GM18868 (cell line): ENCODE results near the gene CRTC1.
"Not testable (repeated sequence)": the region's sequence is repeated elsewhere in the genome, so short reads cannot be mapped to it uniquely, and the experiment has no call there.

Experiments
- ATAC-seq: cut with Tn5 transposase; IDR thresholded peaks from one replicate; pipeline ENCODE4 v1.9.1; 2021; ENCODE audit warnings: mild to moderate bottlenecking, moderate library complexity; ENCODE audit not compliant: unreplicated experiment

CRTC1 gene

DNA sequence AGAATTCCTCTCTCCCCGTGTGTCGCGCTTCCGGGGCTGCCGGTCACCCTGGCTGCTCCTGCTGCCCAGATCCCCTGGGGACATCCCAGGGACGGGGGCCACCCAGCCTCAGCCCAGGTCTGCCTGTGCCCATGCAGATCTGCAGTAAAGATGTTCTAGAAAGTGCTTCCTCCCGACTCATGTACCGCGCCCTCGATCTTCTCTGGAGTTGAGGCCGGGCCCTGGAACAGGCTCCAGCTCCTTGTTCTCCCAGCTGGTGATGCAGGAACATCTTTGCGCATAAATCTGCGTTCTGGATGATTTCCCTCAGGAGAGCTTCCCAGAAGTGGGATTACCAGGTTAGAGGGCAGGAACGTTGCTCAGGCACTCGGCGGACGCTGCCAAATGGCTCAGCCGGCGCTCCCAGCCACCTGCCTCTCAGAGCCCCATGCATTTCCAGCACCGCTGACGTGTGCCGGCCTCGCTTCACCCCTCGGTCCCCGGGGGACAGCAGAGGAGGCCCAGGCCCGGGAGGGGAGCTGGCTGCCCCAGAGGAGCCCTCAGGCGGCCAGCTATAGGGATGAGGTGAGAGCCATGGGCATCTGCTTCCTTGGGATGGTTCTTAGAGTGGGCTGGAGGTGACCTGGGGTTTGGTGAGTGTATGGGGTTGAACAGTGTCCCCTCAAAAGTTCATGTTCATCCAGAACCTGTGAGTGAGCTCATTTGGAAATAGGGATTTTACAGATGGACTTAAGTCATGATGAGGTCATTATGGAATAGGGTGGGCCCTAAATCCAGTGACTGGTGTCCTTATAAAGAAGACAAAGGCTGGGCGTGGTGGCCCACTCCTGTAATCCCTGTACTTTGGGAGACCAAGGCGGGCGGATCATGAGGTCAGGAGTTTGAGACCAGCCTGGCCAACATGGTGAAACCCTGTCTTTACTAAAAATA lies 42.6 kb downstream of the CRTC1 start:
- no peak for ATAC-seq

DNA sequence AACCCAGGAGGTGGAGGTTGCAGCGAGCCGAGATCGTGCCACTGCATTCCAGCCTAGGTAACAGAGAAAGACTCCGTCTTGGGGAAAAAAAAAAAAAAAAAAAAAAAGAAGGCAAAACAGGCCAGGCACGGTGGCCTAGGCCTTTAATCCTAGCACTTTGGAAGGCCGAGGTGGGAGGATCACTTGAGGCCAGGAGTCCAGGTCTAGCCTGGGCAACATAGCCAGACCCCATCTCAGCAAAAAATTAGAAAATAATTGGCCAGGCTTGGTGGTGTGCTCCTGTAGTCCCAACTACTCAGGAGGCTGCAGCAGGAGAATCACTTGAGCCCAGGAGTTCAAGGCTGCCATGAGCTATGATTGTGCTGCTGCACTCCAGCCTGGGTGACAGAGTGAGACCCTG lies 43.4 kb downstream of the CRTC1 start:
- ATAC-seq, result no peak

DNA sequence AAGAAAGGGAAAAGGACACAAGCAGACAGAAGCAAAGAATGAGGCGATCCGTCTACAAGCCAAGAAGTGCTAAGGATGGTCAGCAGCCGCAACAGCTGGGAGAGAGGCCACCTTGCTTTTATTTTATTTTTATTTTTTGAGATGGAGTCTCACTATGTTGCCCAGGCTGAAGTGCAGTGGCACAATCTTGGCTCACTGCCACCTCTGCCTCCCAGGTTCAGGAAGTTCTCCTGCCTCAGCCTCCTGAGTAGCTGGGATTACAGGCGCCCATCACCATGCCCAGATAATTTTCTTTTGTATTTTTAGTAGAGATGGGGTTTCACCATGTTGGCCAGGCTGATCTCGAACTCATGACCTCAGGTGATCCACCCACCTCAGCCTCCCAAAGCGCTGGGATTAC lies 44.1 kb downstream of the CRTC1 start:
- not testable (repeated sequence) for ATAC-seq

DNA sequence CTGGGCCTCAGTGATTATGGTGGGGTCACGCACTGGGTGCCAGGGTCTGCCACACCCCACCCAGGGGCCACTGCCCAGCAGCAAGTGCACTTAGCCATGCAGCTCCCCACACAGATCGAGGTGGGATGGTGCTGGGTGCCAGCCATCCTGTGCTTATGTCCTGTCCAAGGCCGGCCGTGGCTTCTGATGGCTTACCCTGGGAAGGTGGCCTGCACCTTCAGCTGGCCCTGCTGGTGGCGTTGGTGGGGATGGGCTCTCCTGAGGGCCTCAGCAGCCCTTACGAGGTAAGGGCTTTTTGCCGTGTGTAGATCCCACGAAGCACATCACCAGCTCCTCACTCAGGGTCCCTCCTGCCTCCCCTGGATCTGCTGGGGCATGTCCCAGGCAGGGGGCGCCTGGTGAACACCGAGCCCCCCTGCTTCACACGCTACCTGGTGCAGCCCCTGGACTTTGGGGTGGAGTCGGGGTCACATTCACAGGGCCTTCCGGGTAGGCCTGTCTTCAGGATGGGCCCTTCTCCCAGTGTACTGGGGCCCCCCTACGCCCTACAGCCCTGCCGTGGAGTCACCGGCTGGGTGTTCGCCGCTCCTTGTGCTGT lies 46.6 kb downstream of the CRTC1 start:
- no peak for ATAC-seq

DNA sequence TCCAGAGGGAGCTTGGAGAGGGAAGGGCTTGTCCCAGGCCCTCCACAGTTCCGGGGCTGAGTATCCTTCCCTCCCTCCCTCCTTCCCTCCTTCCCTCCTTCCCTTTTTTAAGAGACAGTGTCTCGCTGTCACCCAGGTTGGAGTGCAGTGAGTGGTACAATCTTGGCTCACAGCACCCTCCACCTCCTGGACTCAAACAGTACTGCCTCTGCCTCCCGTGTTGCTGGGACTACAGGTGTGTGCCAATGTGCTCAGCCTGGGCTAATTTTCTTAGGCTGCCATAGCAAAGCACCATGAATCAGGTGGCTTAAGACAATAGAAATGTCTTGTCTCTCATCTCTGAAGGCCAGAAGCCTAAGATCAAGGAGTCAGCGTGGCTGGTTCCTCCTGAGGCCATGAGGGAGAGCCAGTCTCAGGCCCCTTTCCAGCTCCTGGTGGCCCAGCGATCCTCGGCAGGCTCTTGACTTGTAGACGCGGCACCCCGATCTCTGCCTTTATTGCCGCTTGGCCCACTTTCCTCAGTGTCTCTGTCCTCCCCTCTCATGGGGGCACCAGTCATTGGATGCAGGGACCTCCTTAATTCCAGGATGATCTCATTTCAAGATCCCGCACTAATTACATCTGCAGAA lies 47.5 kb downstream of the CRTC1 start:
- ATAC-seq, result no peak

DNA sequence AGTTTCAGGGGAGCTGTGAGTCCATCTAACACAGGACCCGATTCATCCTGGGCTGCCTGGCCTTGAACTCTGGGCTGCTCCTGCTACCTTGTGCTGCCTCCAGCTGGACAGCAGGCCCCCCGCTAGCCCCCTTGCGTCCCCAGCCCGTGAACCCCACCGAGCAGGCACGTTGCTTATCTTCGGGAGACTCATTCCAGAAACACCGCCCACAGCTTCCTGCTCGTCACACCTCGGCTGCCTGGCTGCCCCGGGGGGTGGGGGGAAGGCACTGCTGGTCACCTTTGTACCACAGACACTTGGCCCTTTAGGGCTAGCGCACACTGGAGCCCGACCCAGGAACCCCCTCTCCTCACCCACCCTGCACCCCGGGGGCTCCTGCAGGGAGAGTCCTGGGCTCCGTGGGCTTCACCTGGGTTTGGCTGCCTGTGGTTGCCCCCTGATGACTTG lies 48.1 kb downstream of the CRTC1 start:
- no peak for ATAC-seq

DNA sequence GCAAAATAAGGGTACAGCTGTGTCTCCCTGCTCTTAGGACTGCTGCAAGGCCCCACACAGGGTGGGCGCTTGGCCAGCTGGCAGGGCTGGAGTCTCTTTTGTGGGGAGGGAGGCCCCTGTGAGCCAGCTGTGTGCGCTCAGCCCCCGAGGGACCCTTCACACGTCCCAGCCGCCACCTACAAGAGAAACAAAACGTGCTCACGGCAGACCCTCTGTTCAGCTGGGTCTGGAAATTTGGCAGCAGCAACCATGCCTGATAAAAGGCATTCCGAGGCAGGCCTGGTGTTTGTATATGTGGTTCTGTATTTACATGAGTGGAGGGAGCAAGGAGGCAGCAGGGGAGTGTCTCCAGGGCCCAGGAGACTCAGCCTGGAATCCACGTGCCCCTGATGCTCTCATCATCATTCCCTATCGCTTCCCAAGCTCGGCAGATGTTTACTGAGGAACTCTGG lies 49.7 kb downstream of the CRTC1 start:
- no peak for ATAC-seq

DNA sequence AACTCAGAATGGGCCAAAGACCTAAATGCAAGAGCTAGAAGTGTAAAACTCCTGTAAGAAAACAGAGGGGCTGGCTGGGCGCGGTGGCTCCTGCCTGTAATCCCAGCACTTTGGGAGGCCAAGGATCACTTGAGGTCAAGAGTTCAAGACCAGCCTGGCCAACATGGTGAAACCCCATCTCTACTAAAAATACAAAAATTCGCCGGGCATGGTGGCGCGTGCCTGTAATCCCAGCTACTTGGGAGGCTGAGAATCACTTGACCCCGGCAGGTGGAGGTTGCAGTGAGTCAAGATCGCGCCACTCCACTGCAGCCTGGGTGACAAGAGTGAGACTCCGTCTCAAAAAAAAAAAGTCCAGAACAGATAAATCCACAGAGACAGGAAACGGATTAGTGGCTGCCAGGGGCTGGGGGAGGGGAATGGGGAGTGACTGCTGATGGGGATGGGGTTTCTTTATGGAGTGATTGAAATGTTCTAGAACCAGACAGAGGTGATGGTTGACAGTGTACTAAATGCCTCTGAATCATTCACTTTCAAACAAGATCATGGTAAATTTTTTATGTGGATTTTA lies 50.4 kb downstream of the CRTC1 start:
- ATAC-seq, result not testable (repeated sequence)

DNA sequence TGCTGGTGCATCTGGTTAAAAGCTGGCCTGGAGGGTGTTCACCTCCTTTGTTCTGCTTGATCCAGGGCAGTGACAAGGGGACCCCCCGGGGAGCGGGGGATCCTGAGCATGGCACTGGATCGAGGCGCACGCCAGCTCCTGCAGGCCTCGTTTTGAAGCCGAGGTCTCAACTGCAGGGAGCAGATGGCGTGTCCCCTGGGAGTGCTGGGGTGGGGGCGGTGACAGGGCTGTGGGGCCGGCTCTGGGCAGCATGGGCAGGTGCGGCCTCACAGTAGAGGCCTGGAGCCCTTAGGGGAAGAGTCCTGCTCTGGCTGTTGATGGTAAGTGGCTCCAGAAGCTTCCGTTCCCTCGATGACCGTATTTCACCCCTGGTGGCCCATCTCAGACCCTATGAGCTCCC lies 51.8 kb downstream of the CRTC1 start:
- ATAC-seq, result no peak

DNA sequence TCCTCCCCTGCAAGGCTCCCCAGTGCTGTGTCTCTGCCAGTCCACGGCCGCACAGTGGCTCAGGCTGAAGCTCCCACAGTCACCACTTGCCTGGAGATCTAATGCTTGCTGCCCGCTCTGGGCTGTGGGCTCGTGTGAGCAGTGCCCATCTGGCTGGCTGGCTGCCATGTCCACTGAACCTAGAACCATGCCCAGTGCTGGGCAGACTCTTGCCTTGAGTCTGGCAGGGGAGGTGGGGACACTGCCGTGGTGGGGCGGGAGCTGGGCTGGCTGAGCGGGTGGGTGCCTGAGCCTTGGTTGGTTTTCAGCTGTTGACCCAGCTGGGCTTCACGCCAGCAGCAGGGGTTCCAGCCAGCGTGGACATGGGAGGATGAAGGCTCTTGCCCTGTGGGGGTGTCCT lies 52.3 kb downstream of the CRTC1 start:
- no peak for ATAC-seq

DNA sequence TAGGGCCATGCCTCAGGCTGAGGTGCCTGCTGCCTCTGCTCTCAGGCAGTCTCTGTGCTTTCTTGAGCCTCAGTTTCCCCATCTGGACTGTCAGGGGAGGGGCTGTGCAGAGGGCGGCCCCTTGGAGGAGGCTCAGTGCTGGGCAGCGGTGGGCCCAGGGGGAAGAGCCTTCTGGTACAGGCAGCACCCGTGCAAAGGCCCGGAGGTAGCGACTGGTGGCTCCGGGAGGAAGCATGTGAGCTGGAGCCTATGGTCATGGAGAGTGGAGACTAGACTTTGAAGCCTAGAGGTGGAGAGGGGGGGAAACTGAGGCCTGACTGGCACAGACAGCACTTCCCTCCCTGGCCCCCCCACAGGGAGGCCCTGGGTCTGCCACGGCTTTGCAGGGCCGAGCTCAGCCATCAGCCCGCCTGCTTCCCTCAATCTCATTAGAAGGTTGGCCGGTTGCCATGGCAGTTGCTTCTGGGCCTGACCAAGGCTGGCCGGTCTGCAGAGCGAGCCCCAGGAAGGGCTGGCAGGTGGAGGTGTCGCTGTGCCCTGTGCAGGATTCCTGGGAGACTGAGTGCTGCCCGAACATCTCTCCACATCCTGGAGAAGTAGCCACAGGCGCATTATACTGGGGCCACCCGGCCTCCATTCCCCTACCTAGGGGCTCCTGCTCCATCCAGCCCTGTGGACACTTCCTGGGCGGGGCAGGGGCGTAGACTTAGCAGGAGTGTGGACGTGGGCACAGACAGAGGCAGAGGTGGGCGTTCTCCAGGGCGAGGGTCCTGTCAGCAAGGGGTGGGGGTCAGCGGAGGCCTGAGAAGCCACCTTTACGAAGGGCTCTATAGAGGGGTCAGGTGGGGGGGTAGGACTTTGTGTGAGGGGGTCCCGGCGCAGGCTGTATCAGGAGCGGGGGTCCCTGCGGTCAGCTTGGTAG lies 53.2 kb downstream of the CRTC1 start:
- no peak for ATAC-seq

DNA sequence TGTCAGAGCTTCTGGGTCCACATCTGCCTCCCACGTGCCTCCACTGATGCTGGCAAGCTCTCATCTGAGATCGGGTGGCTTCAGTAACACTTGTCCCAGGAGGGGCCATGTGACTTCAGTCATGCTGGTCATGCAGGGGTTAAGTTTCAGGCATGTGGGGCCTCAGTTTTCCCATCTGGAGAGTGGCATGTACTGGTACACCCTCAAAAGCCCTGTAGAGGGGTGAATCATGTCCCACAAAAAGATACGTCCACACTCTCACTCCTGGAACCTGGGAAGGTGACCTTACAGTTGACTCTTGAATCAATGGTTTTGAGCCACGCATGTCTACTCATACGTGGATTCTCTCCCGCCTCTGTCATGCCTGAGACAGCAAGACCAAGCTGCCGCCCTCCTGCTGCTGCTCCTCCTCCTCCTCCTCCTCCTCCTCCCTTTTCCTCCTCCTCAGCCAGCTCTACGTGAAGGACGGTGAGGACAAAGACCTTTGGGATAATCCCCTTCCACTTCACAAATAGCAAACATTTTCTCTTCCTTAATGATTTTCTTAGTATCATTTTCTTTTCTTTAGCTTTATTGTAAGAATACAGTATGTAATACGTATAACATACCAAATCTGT lies 54.0 kb downstream of the CRTC1 start:
- no peak for ATAC-seq

DNA sequence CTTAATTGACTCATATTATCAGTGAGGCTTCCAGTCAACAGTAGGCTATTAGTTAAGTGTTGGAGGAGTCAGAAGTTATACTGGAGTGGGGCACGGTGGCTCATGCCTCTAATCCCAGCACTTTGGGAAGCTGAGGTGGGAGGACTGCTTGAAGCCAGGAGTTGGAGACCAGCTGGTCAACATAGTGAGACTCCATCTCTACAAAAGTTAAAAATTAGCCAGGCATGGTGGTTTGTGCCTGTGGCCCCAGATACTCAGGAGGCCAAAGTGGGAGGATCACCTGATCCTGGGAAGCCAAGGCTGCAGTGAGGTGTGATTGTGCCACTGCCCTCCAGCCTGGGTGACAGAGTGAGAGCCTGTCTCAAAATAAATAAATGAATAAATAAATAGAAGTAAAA lies 54.5 kb downstream of the CRTC1 start:
- ATAC-seq, result no peak

DNA sequence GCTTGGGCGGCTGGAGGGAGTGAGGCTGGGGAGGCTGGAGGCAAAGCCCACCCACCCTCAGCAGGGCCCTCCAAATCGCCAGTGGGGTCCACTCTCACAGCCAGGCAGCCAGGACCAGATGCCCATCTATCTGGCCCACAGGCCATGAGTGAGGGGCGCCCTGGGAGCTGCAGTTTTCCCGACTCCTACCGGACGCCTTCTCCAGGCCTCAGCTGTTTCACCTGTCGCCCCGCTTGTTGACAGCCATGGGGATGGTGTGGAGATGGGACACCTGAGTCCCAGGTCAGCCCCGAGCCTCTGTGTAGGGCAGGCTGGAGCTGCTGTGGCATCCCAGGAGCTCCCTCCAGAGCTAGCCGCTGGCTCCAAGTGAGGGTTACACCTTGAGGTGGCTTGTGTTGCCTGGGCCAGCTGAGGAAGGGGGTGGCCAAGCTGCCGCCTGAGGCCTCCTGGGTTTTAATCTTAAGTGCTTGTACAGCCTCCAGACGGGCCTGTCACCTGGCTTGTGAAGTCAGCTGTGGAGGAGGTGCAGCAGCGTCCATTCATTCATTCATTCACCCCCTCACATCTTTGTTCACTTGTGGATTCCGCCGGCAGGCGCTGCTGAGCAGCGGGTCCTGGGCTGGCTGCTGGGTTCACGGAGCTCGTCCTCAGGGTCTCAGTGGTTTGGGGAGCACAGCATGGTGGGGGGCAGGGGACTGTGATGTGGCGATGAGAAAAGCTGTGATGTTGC lies 55.6 kb downstream of the CRTC1 start:
- ATAC-seq, result no peak

DNA sequence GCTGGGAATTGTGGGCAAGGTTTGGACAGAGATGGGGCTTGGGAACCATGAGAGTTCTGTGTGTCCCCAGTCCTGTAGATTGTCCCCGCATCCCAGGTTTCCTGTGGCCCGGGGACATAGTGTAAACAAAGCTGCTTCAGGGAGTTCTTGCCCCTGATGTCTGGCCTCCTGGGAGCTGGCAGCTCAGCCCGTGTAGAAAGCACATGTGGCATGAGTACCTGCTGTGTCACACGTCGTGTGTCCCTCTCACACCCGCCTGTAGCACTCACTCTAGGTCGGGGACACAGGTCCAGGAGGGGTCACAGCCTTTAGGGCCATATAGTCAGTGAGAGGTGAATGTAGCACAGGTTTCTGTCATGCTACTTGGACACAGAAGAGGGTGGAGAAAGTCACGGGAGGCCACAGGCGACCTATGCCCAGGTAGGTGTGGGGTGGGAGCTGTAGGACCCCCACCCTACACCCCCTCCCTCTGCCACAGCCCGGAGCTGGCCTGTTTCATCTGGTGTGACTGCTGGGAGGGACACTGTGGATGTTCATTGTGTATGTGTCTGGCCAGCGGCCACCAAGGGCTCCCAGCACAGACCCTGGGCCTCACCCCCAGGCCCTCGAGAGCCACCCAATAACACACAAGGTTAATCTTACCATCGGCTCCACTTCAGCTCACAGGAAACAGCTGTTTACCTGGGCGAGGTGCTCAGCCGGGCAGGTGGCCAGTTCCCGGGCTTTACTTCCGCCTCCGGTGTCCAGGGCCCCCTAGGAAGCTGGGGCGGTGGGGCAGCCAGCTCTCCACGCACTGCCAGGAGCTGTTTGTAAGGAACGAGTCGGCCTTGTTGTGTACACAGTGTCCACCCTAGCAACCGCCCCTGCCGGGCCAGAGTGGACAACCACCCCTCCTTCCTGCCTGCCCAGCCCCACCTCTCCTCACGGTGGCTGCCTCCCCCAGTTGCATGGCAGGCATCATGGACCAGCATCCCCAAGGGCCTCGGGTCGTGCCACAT lies 57.9 kb downstream of the CRTC1 start:
- ATAC-seq, result no peak

DNA sequence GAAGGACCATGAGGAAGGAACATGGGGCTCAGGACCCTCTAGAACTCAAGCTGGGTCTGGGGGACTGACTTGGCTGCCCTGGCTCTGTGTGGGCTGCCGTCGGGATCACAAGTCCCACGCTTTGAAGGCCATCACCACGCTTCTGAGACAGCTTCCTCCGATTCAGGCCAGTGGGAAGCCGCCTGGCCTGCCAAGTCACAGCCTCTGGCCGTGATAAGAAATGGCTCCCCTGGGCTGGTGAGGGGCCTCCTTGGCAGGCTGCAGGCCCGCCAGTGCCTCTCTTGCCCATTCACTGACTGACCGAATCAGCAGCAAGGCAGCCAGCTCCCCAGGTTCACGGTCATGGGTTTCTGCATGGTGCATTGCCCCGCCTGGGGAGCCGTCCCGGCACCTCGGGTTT lies 58.8 kb downstream of the CRTC1 start:
- no peak for ATAC-seq

DNA sequence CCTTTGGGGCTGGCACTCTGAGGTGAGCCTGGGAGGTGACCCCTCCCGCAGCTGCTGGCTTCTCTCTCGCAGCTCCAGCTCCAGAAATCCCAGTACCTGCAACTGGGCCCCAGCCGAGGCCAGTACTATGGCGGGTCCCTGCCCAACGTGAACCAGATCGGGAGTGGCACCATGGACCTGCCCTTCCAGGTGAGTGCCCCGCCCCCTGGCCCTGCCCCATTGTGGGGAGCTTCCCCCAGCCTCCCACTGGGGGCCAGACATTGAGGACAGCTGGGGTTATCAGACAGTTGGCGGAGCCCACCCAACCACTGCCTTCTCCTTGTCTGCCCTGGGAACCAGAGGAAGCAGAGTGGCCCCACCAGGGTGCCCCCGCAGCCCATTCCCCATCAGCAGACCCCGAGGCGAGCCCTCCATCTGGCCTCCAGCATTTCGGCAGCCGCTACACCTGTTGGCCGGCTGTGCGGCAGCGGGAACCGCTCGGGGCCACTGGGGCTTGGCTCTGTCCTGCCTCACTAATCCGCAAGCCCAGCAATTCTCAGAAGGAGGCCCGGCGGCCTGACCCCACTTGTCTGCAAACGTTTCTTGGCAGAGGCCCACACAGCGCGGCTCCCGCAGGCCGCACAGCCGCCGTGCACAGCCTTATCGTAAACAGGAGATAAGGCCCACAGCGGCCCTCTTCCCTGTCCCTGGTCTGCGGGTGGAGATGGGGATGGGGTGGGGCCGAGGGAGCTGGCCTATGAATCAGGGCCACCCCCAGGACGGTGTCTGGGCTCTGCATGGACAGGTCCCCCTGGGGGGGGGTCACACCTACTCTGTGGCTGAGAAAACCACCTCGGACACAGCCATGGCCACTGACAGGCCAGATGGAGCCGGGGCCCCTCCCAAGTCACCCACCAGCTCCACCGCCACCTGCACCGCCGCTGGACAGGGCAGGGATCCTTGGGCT lies 59.6 kb downstream of the CRTC1 start:
- ATAC-seq, result no peak
